ENCODE data around the gene MRPL39. TPM values are rescaled to one million over a fixed set of nuclear protein-coding genes. Genes with fewer than 3 reads are reported as not detected.

The MRPL39 gene
- total RNA-seq, 1 donor from 2014 or later: 39.0 TPM

- TF ChIP-seq, protein P1, sequence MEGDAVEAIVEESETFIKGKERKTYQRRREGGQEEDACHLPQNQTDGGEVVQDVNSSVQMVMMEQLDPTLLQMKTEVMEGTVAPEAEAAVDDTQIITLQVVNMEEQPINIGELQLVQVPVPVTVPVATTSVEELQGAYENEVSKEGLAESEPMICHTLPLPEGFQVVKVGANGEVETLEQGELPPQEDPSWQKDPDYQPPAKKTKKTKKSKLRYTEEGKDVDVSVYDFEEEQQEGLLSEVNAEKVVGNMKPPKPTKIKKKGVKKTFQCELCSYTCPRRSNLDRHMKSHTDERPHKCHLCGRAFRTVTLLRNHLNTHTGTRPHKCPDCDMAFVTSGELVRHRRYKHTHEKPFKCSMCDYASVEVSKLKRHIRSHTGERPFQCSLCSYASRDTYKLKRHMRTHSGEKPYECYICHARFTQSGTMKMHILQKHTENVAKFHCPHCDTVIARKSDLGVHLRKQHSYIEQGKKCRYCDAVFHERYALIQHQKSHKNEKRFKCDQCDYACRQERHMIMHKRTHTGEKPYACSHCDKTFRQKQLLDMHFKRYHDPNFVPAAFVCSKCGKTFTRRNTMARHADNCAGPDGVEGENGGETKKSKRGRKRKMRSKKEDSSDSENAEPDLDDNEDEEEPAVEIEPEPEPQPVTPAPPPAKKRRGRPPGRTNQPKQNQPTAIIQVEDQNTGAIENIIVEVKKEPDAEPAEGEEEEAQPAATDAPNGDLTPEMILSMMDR (conservative IDR thresholded peaks at IDR 0.05): no peak
- Mint-ChIP-seq H3K4me1 (no peaks in the 10 kb centered on the region), H3K27ac (ENCODE audit: unreplicated experiment) (no peak overlapping the region), H3K9me3 (no peaks in the 10 kb centered on the region), H3K4me3 (no peak overlapping the region), H3K36me3 (ENCODE audit: low read depth) (peaks cover 11% of the 10 kb centered on the region), H3K27me3 (ENCODE audit: low read depth) (no peaks in the 10 kb centered on the region)
- no peak for DNase-seq (ENCODE audit: low read depth, low spot score)
These were observed 27.9 kb downstream of the MRPL39 start for GRCh38 chr21:25579226-25580013.

DNA sequence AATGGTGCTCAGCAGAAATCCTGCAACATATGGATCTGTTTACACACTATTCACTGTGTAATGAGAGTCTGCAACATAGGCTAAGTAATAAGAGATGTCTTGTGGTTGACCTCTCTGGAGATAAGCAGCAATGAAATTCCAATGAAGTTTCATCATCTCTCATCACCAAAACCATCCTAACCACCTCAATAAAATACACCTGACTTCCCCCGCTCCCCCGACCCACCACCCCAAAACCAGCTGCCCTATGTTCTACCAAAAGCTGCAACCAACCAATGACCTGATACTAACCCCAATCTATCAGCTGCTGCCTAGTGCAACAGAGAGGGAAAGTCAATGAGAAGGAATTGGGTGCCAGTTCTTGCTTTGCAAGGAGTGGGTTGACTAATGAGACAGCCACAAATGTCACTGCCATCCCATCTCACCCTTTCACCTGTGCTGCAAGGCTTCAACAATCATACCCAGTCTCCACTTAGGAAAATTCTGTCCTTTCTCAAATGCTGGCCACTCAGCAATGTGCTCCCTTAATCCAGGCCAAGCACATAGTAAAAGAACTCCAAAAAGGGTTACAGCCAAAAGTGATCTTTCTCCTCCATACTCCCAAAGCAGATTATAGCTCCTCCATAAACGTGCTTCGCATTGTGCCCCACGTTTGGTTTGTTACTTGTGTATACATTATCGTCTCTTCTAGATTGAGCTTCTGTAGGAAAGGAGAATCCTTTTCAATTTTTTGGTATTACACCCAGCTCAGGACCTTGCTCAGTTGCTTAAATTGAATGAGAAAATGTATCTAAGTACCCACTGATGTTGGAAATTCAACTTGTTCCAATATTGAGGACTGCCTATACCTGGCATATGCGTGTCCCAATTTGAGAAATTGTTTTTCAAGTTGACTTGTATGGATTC lies 29.0 kb downstream of the MRPL39 start:
- peaks cover 11% of the 10 kb centered on the region for H3K36me3 Mint-ChIP-seq (ENCODE audit: low read depth)
- H3K4me1 Mint-ChIP-seq: no peaks in the 10 kb centered on the region
- no peak overlapping the region for H3K4me3 Mint-ChIP-seq
- no peaks in the 10 kb centered on the region for H3K27me3 Mint-ChIP-seq (ENCODE audit: low read depth)
- H3K27ac Mint-ChIP-seq (ENCODE audit: unreplicated experiment): no peak overlapping the region
- TF ChIP-seq, protein P1 (conservative IDR thresholded peaks at IDR 0.05): no peak
- no peaks in the 10 kb centered on the region for H3K9me3 Mint-ChIP-seq
- DNase-seq (ENCODE audit: low read depth, low spot score): no peak

DNA sequence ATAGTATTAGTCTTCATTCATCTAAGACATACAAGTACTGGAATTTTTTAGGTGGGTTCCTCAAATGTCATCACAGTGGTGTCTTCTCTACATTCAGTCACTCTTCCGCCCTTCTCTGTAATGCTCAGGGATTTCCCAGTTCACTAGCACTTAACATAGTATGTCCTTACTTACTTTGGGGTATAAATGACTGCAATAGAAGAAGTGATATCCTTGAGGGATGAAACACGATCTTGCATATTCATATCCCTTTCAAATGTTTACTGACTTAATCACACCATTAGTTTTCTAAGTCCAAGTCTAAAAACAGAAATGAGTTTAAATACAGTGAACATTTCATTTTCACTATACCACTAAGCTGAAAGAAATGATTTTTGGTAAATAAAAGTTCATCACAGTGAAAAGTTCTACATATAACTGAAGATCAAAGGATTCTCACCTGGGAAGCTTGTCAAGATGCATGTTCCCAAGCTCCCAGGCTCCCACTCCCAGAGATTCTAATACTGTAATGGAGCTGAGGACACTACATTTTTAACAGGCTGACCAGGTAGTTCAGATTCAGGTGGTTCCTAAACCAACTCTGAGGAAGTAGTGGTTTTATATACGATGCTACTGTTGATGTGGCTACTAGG lies 29.7 kb downstream of the MRPL39 start:
- Mint-ChIP-seq H3K9me3 (no peaks in the 10 kb centered on the region), H3K27ac (ENCODE audit: unreplicated experiment) (no peak overlapping the region)

DNA sequence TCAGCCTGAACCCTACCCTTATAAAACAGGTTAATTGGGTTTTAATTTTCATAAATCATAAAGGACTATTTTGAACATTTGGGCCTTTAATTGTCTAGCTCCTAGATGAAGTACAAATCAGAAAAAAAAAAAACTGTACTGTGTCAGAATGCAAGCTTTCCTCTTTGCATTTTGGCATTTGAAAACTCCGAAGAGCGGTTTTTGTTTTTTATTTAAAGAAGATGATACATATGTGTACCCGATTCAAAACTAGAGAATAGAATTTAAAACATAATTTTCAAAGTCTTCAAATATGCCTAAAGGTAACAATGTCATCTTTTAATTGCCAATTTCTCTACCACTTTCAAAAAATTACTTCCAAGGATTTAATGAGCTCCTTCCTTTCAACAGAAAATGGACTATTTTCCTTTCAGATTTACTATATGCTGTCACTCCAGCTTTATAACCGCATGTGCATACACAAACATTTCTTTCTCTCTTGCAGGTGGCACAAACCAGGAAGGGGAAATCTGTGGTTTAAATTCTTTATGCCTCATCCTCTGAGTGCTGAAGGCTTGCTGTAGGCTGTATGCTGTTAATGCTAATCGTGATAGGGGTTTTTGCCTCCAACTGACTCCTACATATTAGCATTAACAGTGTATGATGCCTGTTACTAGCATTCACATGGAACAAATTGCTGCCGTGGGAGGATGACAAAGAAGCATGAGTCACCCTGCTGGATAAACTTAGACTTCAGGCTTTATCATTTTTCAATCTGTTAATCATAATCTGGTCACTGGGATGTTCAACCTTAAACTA lies 33.7 kb downstream of the MRPL39 start:
- Mint-ChIP-seq H3K4me3 (no peak overlapping the region), H3K9me3 (no peaks in the 10 kb centered on the region), H3K27ac (ENCODE audit: unreplicated experiment) (no peak overlapping the region), H3K36me3 (ENCODE audit: low read depth) (peaks cover 6% of the 10 kb centered on the region), H3K27me3 (ENCODE audit: low read depth) (no peaks in the 10 kb centered on the region), H3K4me1 (no peaks in the 10 kb centered on the region)
- TF ChIP-seq, protein P1 (conservative IDR thresholded peaks at IDR 0.05): no peak
- no peak for DNase-seq (ENCODE audit: low read depth, low spot score)

More for the DNA sequence above, 29.7 kb downstream of the MRPL39 start:
- Mint-ChIP-seq H3K27me3 (ENCODE audit: low read depth) (no peaks in the 10 kb centered on the region), H3K4me3 (no peak overlapping the region), H3K4me1 (no peaks in the 10 kb centered on the region), H3K36me3 (ENCODE audit: low read depth) (peaks cover 11% of the 10 kb centered on the region)
- TF ChIP-seq, protein P1 (conservative IDR thresholded peaks at IDR 0.05): no peak
- DNase-seq (ENCODE audit: low read depth, low spot score): no peak

DNA sequence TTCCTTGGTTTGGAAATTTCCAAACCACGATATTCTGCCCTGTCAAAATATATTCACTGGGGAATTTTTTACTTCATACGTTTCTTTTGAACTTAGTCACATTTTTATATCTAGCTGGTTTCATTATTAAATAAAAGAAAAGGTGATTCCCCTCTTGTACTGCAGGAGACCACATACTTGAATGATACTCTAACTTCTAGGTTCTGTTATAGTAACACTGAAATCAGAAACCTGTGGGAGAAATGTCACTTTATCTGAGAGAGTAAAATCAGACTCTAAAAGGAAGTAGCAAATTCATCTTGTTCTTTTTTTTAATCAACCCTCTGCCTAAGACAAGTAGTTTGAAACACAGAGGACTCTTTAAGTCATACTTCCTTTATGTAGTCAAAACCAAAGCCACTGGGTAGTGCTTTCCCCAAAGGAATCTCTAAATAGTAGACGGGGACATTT lies 34.4 kb downstream of the MRPL39 start:
- Mint-ChIP-seq H3K36me3 (ENCODE audit: low read depth) (peaks cover 6% of the 10 kb centered on the region), H3K9me3 (no peaks in the 10 kb centered on the region), H3K4me1 (peaks cover 7% of the 10 kb centered on the region), H3K4me3 (no peak overlapping the region), H3K27me3 (ENCODE audit: low read depth) (no peaks in the 10 kb centered on the region), H3K27ac (ENCODE audit: unreplicated experiment) (no peak overlapping the region)
- TF ChIP-seq, protein P1 (conservative IDR thresholded peaks at IDR 0.05): no peak
- no peak for DNase-seq (ENCODE audit: low read depth, low spot score)

Measured in neural crest cell (in vitro differentiated cells).